Panc1 (cell line): ENCODE results near the gene FKBP6. TPM values are rescaled to one million over a fixed set of nuclear protein-coding genes. Genes with fewer than 3 reads are reported as not detected.

ENCODE experiments used
- ATAC-seq: fragments of 200-7000 bp; cut with Tn5 transposase; 2 replicates; pipeline ENCODE4 v1.9.1; 2020; ENCODE audit warnings: mild to moderate bottlenecking, moderate library complexity
- BruUV-seq: library from RNA; stranded (reverse); fragments of 400-500 nt; replicated peaks from 2 replicates; lab custom pipeline; 2021; lab: Mats Ljungman, UMichigan
- CTCF ChIA-PET: fragments of 300-600 bp; sonication (Branson Sonifier 250); formaldehyde crosslinking; loops from one replicate; lab custom pipeline; 2022; ENCODE audit warnings: antibody characterized with exemption; lab: Charles Lee
- POLR2A ChIA-PET: fragments of 300-600 bp; sonication (Branson Sonifier 250); formaldehyde crosslinking; loops from one replicate; lab custom pipeline; 2022; ENCODE audit warnings: antibody characterized with exemption; lab: Charles Lee
- DNase-seq: peaks from one replicate; pipeline ENCODE4 v3.0.0-alpha.2; 2010; ENCODE audit warnings: low read depth, low spot score
- H3K27ac ChIP-seq: 2 replicates; pipeline ENCODE4 v1.5.1; 2011; ENCODE audit warnings: mild to moderate bottlenecking, low read length, inconsistent platforms
- H3K27me3 ChIP-seq: fragments of 200-500 bp; sonication (Bioruptor generic); 2 replicates; pipeline ENCODE4 v1.6.0; 2014; ENCODE audit warnings: low read length, inconsistent platforms; ENCODE audit not compliant: control insufficient read depth, insufficient read depth
- H3K36me3 ChIP-seq: fragments of 200-500 bp; sonication (Bioruptor generic); 2 replicates; pipeline ENCODE4 v1.5.1; 2014; ENCODE audit warnings: inconsistent platforms, mild to moderate bottlenecking, low read length, moderate library complexity; ENCODE audit not compliant: control insufficient read depth, insufficient read depth
- H3K4me1 ChIP-seq: 2 replicates; pipeline ENCODE4 v1.5.1; 2011; ENCODE audit warnings: inconsistent platforms, mild to moderate bottlenecking, low read length, moderate library complexity; ENCODE audit not compliant: control insufficient read depth, insufficient read depth
- H3K4me3 ChIP-seq, 2 experiments: 2 replicates each; pipeline ENCODE4 v1.5.1; 2011 to 2012; ENCODE audit warnings: low read depth in 2 of 2, low read length in 2 of 2, mild to moderate bottlenecking in 2 of 2, inconsistent platforms in 1 of 2, moderate library complexity in 1 of 2
- H3K9me3 ChIP-seq: fragments of 200-500 bp; sonication (Bioruptor generic); 2 replicates; pipeline ENCODE4 v1.5.1; 2014; ENCODE audit warnings: low read depth, mild to moderate bottlenecking, inconsistent platforms, low read length, moderate library complexity; ENCODE audit not compliant: control insufficient read depth, insufficient read depth
- CTCF ChIP-seq: fragments of 450-650 bp; IDR thresholded peaks from 2 replicates; pipeline ENCODE4 v1.5.1; 2017; ENCODE audit warnings: mild to moderate bottlenecking
- POLR2AphosphoS5 ChIP-seq: IDR thresholded peaks from 2 replicates; pipeline ENCODE4 v1.6.1; 2012; ENCODE audit warnings: mild to moderate bottlenecking, low read depth, low read length, moderate library complexity
- REST ChIP-seq, 2 experiments: IDR thresholded peaks; 2 replicates each; pipeline ENCODE4 v1.6.1; 2011 to 2012; ENCODE audit warnings: low read depth in 2 of 2, control low read depth in 1 of 2, low read length in 1 of 2, mild to moderate bottlenecking in 1 of 2, moderate library complexity in 1 of 2; ENCODE audit not compliant: insufficient read depth in 1 of 2
- SIN3A ChIP-seq: IDR thresholded peaks from 2 replicates; pipeline ENCODE4 v1.6.1; 2012; ENCODE audit warnings: low read depth, mild to moderate bottlenecking, low read length, moderate library complexity, borderline replicate concordance; ENCODE audit not compliant: insufficient read depth
- TCF7L2 ChIP-seq: IDR thresholded peaks from 2 replicates; pipeline ENCODE4 v1.6.1; 2011; ENCODE audit warnings: mild to moderate bottlenecking, low read depth, low read length, inconsistent platforms
- in situ Hi-C: cut with HindIII; loops from 2 replicates; pipeline ENCODE4 v1.10.0; 2016; ENCODE audit warnings: low sequenced_read_pairs, low pct_unique_long_range_greater_than_20kb
- intact Hi-C: fragments of 100-400 bp; cut with micrococcal nuclease; formaldehyde crosslinking; loops from one replicate; pipeline ENCODE4 v1.10.0; 2022; ENCODE audit not compliant: unreplicated experiment
- total RNA-seq: library from RNA; stranded (reverse); gene quantifications from one replicate; pipeline ENCODE4 v1.2.1, GENCODE V29; 2021; ENCODE audit not compliant: unreplicated experiment

The FKBP6 gene
- total RNA-seq, 1 experiment from 2014 or later: not detected

- ATAC-seq (peak; percentile 91), DNase-seq (peak; percentile 28)
- POLR2A ChIA-PET: no interaction called here
- CTCF ChIA-PET: interaction anchor here (0.6 to 1.1 kb wide), 4 partner anchors 18 to 104 kb away, joined by 3 to 4 read pairs (median 3); no protein-coding TSS in a partner anchor
- Histone ChIP-seq H3K27me3 (no peaks in the 10 kb centered on the region), H3K36me3 (no peaks in the 10 kb centered on the region), H3K4me1 (no peaks in the 10 kb centered on the region), H3K27ac (no peak overlapping the region), H3K9me3 (no peaks in the 10 kb centered on the region), H3K4me3 (0 out of 4 replicates have a peak overlapping the region, but pooled peaks of 1 of the 2 experiments have one; percentile 2)
- TF ChIP-seq POLR2AphosphoS5 (no peak), REST (IDR thresholded peaks at IDR 0.05; ENCODE audit: insufficient read depth in 1 of 2, low read depth in 2 of 2, low read length in 1 of 2) (no peak), TCF7L2 (no peak), SIN3A (no peak), CTCF (peak; percentile 75; the same call in 1 of the 2 replicates)
- intact Hi-C loops: loop anchor here (5.0 kb wide), 1 partner anchor 110 kb away; no protein-coding TSS in a partner anchor
- BruUV-seq: no TSS peak
- in situ Hi-C loops: no loop called here
Measured at GRCh38 chr7:73342645-73343044, 14.7 kb downstream of the FKBP6 start.

GRCh38 chr7:73343671-73344380 is 15.9 kb downstream of the FKBP6 start:
- H3K4me3 ChIP-seq: no peak overlapping the region
- no peaks in the 10 kb centered on the region for H3K27me3 ChIP-seq
- H3K4me1 ChIP-seq: no peaks in the 10 kb centered on the region
- no peak for TF ChIP-seq REST (IDR thresholded peaks at IDR 0.05; ENCODE audit: insufficient read depth in 1 of 2, low read depth in 2 of 2, low read length in 1 of 2)
- TF ChIP-seq TCF7L2: no peak
- TF ChIP-seq SIN3A: no peak
- TF ChIP-seq CTCF: no peak
- TF ChIP-seq POLR2AphosphoS5: no peak
- no peaks in the 10 kb centered on the region for H3K9me3 ChIP-seq
- no TSS peak for BruUV-seq
- no peak overlapping the region for H3K27ac ChIP-seq
- ATAC-seq (no peak), DNase-seq (no peak)
- ChIA-PET CTCF (no interaction called here), POLR2A (interaction anchor here (0.7 kb wide), 1 partner anchor 105 kb away, joined by 5 read pairs; no protein-coding TSS in a partner anchor)
- in situ Hi-C loops: no loop called here
- intact Hi-C loops: loop anchor here (5.0 kb wide), 1 partner anchor 108 kb away; no protein-coding TSS in a partner anchor
- H3K36me3 ChIP-seq: no peaks in the 10 kb centered on the region
